B cell (primary cell): ENCODE data around the gene RTKN. TPM values are rescaled to one million over a fixed set of nuclear protein-coding genes. Genes with fewer than 3 reads are reported as not detected.

Experiments
- ATAC-seq: fragments of 200-7000 bp; cut with Tn5 transposase; one replicate; pipeline ENCODE4 v1.10.0; 2021; ENCODE audit warnings: low read depth, mild to moderate bottlenecking, moderate number of reproducible peaks, moderate library complexity
- CTCF ChIA-PET: fragments of 350-600 bp; sonication (Branson Sonifier 250); formaldehyde crosslinking; loops from one replicate; lab custom pipeline; 2021; ENCODE audit warnings: antibody characterized with exemption, inconsistent platforms; lab: Charles Lee
- POLR2A ChIA-PET: fragments of 350-600 bp; sonication (Branson Sonifier 250); formaldehyde crosslinking; loops from one replicate; lab custom pipeline; 2021; ENCODE audit warnings: antibody characterized with exemption; lab: Charles Lee
- DNase-seq: peaks from one replicate; pipeline ENCODE4 v3.0.0; 2013
- H2AFZ ChIP-seq: 2 replicates; pipeline ENCODE4 v1.6.1; 2012; ENCODE audit warnings: mild to moderate bottlenecking, low read depth, low read length; ENCODE audit not compliant: insufficient read depth, poor library complexity, severe bottlenecking
- H3K27ac ChIP-seq, 2 donors: 1 replicate in 1 of 2; 2 replicates in 1 of 2; pipeline ENCODE4 v1.5.1; 2012 to 2013; ENCODE audit warnings: low read length in 2 of 2, mild to moderate bottlenecking in 2 of 2, moderate library complexity in 1 of 2
- H3K27me3 ChIP-seq, 4 experiments: fragments of 200-600 bp in 1 of 4; sonication (generic) in 1 of 4; replicated peaks in 1 of 4; 1 replicate in 2 of 4; 2 replicates in 2 of 4; pipeline versions ENCODE4 v1.6.1 to v1.7.0; 2013 to 2016; ENCODE audit warnings: low read length in 3 of 4, mild to moderate bottlenecking in 2 of 4, mixed read lengths in 1 of 4, moderate library complexity in 1 of 4; ENCODE audit not compliant: insufficient read depth in 4 of 4, control insufficient read depth in 3 of 4; ENCODE audit errors: control extremely low read depth in 1 of 4
- H3K36me3 ChIP-seq, 2 experiments: replicated peaks in 1 of 2; 1 replicate in 1 of 2; 2 replicates in 1 of 2; pipeline versions ENCODE4 v1.6.1 to v1.7.1; 2013; ENCODE audit warnings: low read length in 1 of 2; ENCODE audit not compliant: insufficient read depth in 2 of 2, control insufficient read depth in 1 of 2; ENCODE audit errors: control extremely low read depth in 1 of 2, extremely low read depth in 1 of 2
- H3K4me1 ChIP-seq, 2 donors: fragments of 200-600 bp in 1 of 2; sonication (generic) in 1 of 2; 1 replicate in 1 of 2; 2 replicates in 1 of 2; pipeline versions ENCODE4 v1.5.1 to v1.6.1; 2013 to 2017; ENCODE audit warnings: low read length in 2 of 2; ENCODE audit not compliant: control insufficient read depth in 2 of 2, insufficient read depth in 2 of 2
- H3K4me2 ChIP-seq: replicated peaks from 2 replicates; pipeline ENCODE3; 2012; ENCODE audit warnings: mild to moderate bottlenecking, low read depth, low read length; ENCODE audit not compliant: poor library complexity, severe bottlenecking
- H3K4me3 ChIP-seq, 5 experiments: fragments of 200-600 bp in 1 of 5; sonication (generic) in 1 of 5; 1 replicate in 3 of 5; 2 replicates in 2 of 5; pipeline versions ENCODE4 v1.5.1 to v1.7.0; 2011 to 2016; ENCODE audit warnings: low read length in 4 of 5, mild to moderate bottlenecking in 4 of 5, low read depth in 2 of 5, control low read depth in 1 of 5, moderate library complexity in 1 of 5; ENCODE audit not compliant: insufficient read depth in 1 of 5; ENCODE audit errors: control extremely low read depth in 1 of 5, extremely low read depth in 1 of 5
- H3K79me2 ChIP-seq: fragments of 200-600 bp; sonication (generic); one replicate; pipeline ENCODE4 v1.6.0; 2016; ENCODE audit warnings: low read length; ENCODE audit not compliant: control insufficient read depth, insufficient read depth
- H3K9ac ChIP-seq: fragments of 200-600 bp; sonication (generic); 2 replicates; pipeline ENCODE4 v1.6.1; 2017; ENCODE audit warnings: mild to moderate bottlenecking, low read length, moderate library complexity
- H3K9me3 ChIP-seq, 3 donors: one replicate each; pipeline versions ENCODE4 v1.6.1 to v1.7.1; 2013; ENCODE audit warnings: low read length in 2 of 3; ENCODE audit not compliant: control insufficient read depth in 2 of 3, insufficient read depth in 1 of 3; ENCODE audit errors: control extremely low read depth in 1 of 3
- H4K20me1 ChIP-seq: 2 replicates; pipeline ENCODE4 v1.6.0; 2012; ENCODE audit warnings: mild to moderate bottlenecking, low read length; ENCODE audit not compliant: insufficient read depth, control insufficient read depth, poor library complexity, severe bottlenecking
- H3K27ac Mint-ChIP-seq: one replicate; pipeline ENCODE4 v1.8.0; 2021; ENCODE audit warnings: mixed read lengths
- H3K27me3 Mint-ChIP-seq: one replicate; pipeline ENCODE4 v1.8.0; 2021; ENCODE audit warnings: mixed read lengths
- H3K4me1 Mint-ChIP-seq: one replicate; pipeline ENCODE4 v1.8.0; 2021; ENCODE audit warnings: mixed read lengths
- H3K4me3 Mint-ChIP-seq: one replicate; pipeline ENCODE4 v1.8.0; 2021; ENCODE audit warnings: mixed read lengths
- H3K9me3 Mint-ChIP-seq: one replicate; pipeline ENCODE4 v1.8.0; 2022; ENCODE audit warnings: mixed read lengths; ENCODE audit not compliant: insufficient read depth
- CTCF ChIP-seq: fragments of 200-600 bp; IDR thresholded peaks from one replicate; pipeline ENCODE4 v1.8.0; 2022; ENCODE audit warnings: antibody characterized with exemption, mild to moderate bottlenecking
- EZH2 ChIP-seq: IDR thresholded peaks from 2 replicates; pipeline ENCODE4 v1.6.1; 2012; ENCODE audit warnings: borderline replicate concordance, low read depth, mild to moderate bottlenecking, moderate library complexity, low read length; ENCODE audit not compliant: insufficient read depth, poor library complexity, severe bottlenecking
- WGBS: methylation state at CpG from one replicate; pipeline ENCODE4 v1.1.5; 2013; ENCODE audit warnings: missing lambda C conversion rate; ENCODE audit not compliant: insufficient coverage; 5-methylcytosine and 5-hydroxymethylcytosine counted together
- intact Hi-C: fragments of 100-400 bp; cut with micrococcal nuclease; formaldehyde crosslinking; loops from one replicate; pipeline ENCODE4 v1.10.0; 2022
- polyA plus RNA-seq: library from polyadenylated mRNA; depleted of rRNA; stranded (reverse); fragments of >200 nt; gene quantifications from 2 replicates; pipeline ENCODE4 v1.2.3, GENCODE V29; 2012
- total RNA-seq, 2 donors: library from RNA; stranded (reverse); fragments of 120-200 nt in 1 of 2; gene quantifications; 1 replicate in 1 of 2; 2 replicates in 1 of 2; pipeline versions ENCODE4 v1.2.3 to v1.2.4, GENCODE V29; 2013 to 2022

The RTKN gene
- total and polyA plus RNA-seq, 2 donors (not counting 1 experiment from before 2014, with no cell fraction given): 5.1 to 10.5 TPM

- Histone ChIP-seq H3K9me3 (no peaks in the 10 kb centered on the region), H3K4me3 (peak overlapping the region; percentile 3 to 82 (median 70)), H3K79me2 (peaks cover 35% of the 10 kb centered on the region), H3K27ac (peak overlapping the region; percentile 40 to 88), H2AFZ (peak overlapping the region; percentile 90), H3K9ac (peak overlapping the region; percentile 83), H3K4me2 (peak overlapping the region; percentile 94), H4K20me1 (peaks cover 16% of the 10 kb centered on the region), H3K36me3 (peaks cover 0 to 20% of the 10 kb centered on the region in 2 experiments), H3K4me1 (peaks cover 13 to 20% of the 10 kb centered on the region in 2 donors), H3K27me3 (no peaks in the 10 kb centered on the region)
- intact Hi-C loops: no loop called here
- Mint-ChIP-seq H3K27ac (no peak overlapping the region), H3K9me3 (no peaks in the 10 kb centered on the region), H3K4me3 (peak overlapping the region; percentile 99), H3K4me1 (peaks cover 29% of the 10 kb centered on the region), H3K27me3 (no peaks in the 10 kb centered on the region)
- CTCF ChIA-PET: interaction anchor here (1.0 to 1.2 kb wide), 2 partner anchors 9 to 73 kb away, joined by 3 to 4 read pairs; partner anchors contain the start of gene INO80B
- TF ChIP-seq EZH2: no peak
- no peak for TF ChIP-seq CTCF
- 19% methylated on average over 13 of the region's 13 CpGs for WGBS
- POLR2A ChIA-PET: interaction anchor here (0.7 to 1.1 kb wide), 2 partner anchors 15 to 42 kb away, joined by 4 to 5 read pairs; no protein-coding TSS in a partner anchor
- DNase-seq (peak; percentile 9), ATAC-seq (no peak)
Measured at GRCh38 chr2:74464406-74464805, 22.7 kb upstream of the RTKN start.

- peaks cover 16% of the 10 kb centered on the region for H4K20me1 ChIP-seq
- peaks cover 40% of the 10 kb centered on the region for H3K4me1 Mint-ChIP-seq
Measured at GRCh38 chr2:74462786-74463105, 21.0 kb upstream of the RTKN start.

More at GRCh38 chr2:74462786-74463105, 21.0 kb upstream of the RTKN start:
- Histone ChIP-seq H3K27me3 (no peaks in the 10 kb centered on the region), H2AFZ (no peak overlapping the region), H3K9me3 (no peaks in the 10 kb centered on the region), H3K9ac (no peak overlapping the region), H3K4me1 (peaks cover 20 to 29% of the 10 kb centered on the region in 2 donors), H3K27ac (no peak overlapping the region), H3K4me3 (no peak overlapping the region), H3K4me2 (no peak overlapping the region), H3K36me3 (peaks cover 0 to 20% of the 10 kb centered on the region in 2 experiments), H3K79me2 (peaks cover 44% of the 10 kb centered on the region)
- no peak overlapping the region for H3K27ac Mint-ChIP-seq
- CTCF ChIA-PET: no interaction called here
- no peaks in the 10 kb centered on the region for H3K27me3 Mint-ChIP-seq
- no peak for DNase-seq
- WGBS: 96% methylated on average over 4 of the region's 4 CpGs
- no peaks in the 10 kb centered on the region for H3K9me3 Mint-ChIP-seq
- peak overlapping the region; percentile 82 for H3K4me3 Mint-ChIP-seq
- POLR2A ChIA-PET: no interaction called here
- TF ChIP-seq CTCF (no peak), EZH2 (no peak)
- ATAC-seq: no peak
- intact Hi-C loops: no loop called here
